MM.1S (cell line): Measurements from ENCODE around the gene NT5M.

Experiments
- DNase-seq: peaks from one replicate; pipeline ENCODE4 v3.0.0-alpha.2; 2015
- H2AFZ ChIP-seq: fragments of 300-600 bp; sonication (generic); 2 replicates; pipeline ENCODE4 v1.6.0; 2016; ENCODE audit warnings: antibody characterized with exemption, low read length
- H3F3A ChIP-seq: fragments of 300-600 bp; sonication (generic); 2 replicates; pipeline ENCODE4 v1.6.1; 2016; ENCODE audit warnings: mild to moderate bottlenecking, antibody characterized with exemption, low read length, moderate library complexity, mixed read lengths; ENCODE audit not compliant: insufficient read depth
- H3K27ac ChIP-seq: fragments of 300-600 bp; sonication (generic); 2 replicates; pipeline ENCODE4 v1.5.1; 2016; ENCODE audit warnings: mild to moderate bottlenecking, low read length
- H3K27me3 ChIP-seq: fragments of 300-600 bp; sonication (generic); replicated peaks from 2 replicates; pipeline ENCODE4 v1.6.0; 2016; ENCODE audit warnings: low read length; ENCODE audit not compliant: insufficient read depth
- H3K36me3 ChIP-seq: fragments of 300-600 bp; sonication (generic); replicated peaks from 2 replicates; pipeline ENCODE4 v1.6.1; 2016; ENCODE audit warnings: mild to moderate bottlenecking, low read length, mixed read lengths; ENCODE audit not compliant: insufficient read depth
- H3K4me1 ChIP-seq: fragments of 300-600 bp; sonication (generic); 2 replicates; pipeline ENCODE4 v1.6.1; 2016; ENCODE audit warnings: low read length, mixed read lengths
- H3K4me2 ChIP-seq: fragments of 300-600 bp; sonication (generic); 2 replicates; pipeline ENCODE4 v1.6.0; 2016; ENCODE audit warnings: low read depth, low read length
- H3K4me3 ChIP-seq: fragments of 300-600 bp; sonication (generic); 2 replicates; pipeline ENCODE4 v1.5.1; 2016; ENCODE audit warnings: low read length, mixed read lengths
- H3K79me2 ChIP-seq: fragments of 300-600 bp; sonication (generic); 2 replicates; pipeline ENCODE4 v1.6.1; 2016; ENCODE audit warnings: mixed run types, low read length, mixed read lengths
- H3K9ac ChIP-seq: fragments of 300-600 bp; sonication (generic); 2 replicates; pipeline ENCODE4 v1.6.1; 2016; ENCODE audit warnings: low read length, mixed read lengths
- H3K9me2 ChIP-seq: fragments of 300-600 bp; sonication (generic); replicated peaks from 2 replicates; pipeline ENCODE4 v1.6.1; 2016; ENCODE audit warnings: mild to moderate bottlenecking, low read length, mixed read lengths; ENCODE audit not compliant: insufficient read depth
- H3K9me3 ChIP-seq: fragments of 300-600 bp; sonication (generic); replicated peaks from 2 replicates; pipeline ENCODE4 v1.6.1; 2016; ENCODE audit warnings: mild to moderate bottlenecking, low read length, mixed read lengths; ENCODE audit not compliant: insufficient read depth
- H4K20me1 ChIP-seq: fragments of 300-600 bp; sonication (generic); 2 replicates; pipeline ENCODE4 v1.6.1; 2016; ENCODE audit warnings: mild to moderate bottlenecking, low read length, moderate library complexity, mixed read lengths; ENCODE audit not compliant: insufficient read depth
- EZH2 ChIP-seq: fragments of 300-600 bp; sonication (generic); optimal IDR thresholded peaks from 2 replicates; pipeline ENCODE3; 2017; ENCODE audit warnings: low read depth, mild to moderate bottlenecking, antibody characterized with exemption, low read length, mixed read lengths
- EZH2phosphoT487 ChIP-seq: fragments of 300-600 bp; sonication (generic); IDR thresholded peaks from 2 replicates; pipeline ENCODE4 v1.6.1; 2018; ENCODE audit warnings: antibody characterized with exemption, low read length
- TF ChIP-seq, protein P1 (sequence below): fragments of 300-600 bp; sonication (generic); IDR thresholded peaks from 2 replicates; pipeline ENCODE4 v1.5.1; 2016; ENCODE audit warnings: antibody characterized with exemption, low read length, mixed read lengths

Gene NT5M

GRCh38 chr17:17384961-17385360 is 81.8 kb downstream of the NT5M start:
- H3K79me2 ChIP-seq: no peaks in the 10 kb centered on the region
- TF ChIP-seq EZH2: no peak
- TF ChIP-seq EZH2phosphoT487: no peak
- TF ChIP-seq, protein P1, sequence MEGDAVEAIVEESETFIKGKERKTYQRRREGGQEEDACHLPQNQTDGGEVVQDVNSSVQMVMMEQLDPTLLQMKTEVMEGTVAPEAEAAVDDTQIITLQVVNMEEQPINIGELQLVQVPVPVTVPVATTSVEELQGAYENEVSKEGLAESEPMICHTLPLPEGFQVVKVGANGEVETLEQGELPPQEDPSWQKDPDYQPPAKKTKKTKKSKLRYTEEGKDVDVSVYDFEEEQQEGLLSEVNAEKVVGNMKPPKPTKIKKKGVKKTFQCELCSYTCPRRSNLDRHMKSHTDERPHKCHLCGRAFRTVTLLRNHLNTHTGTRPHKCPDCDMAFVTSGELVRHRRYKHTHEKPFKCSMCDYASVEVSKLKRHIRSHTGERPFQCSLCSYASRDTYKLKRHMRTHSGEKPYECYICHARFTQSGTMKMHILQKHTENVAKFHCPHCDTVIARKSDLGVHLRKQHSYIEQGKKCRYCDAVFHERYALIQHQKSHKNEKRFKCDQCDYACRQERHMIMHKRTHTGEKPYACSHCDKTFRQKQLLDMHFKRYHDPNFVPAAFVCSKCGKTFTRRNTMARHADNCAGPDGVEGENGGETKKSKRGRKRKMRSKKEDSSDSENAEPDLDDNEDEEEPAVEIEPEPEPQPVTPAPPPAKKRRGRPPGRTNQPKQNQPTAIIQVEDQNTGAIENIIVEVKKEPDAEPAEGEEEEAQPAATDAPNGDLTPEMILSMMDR: no peak
- no peaks in the 10 kb centered on the region for H4K20me1 ChIP-seq
- no peak overlapping the region for H3K9ac ChIP-seq
- DNase-seq: no peak
- no peak overlapping the region for H3K4me2 ChIP-seq
- no peaks in the 10 kb centered on the region for H3K9me3 ChIP-seq
- no peaks in the 10 kb centered on the region for H3K9me2 ChIP-seq
- no peaks in the 10 kb centered on the region for H3F3A ChIP-seq
- peaks cover 36% of the 10 kb centered on the region for H3K27me3 ChIP-seq
- no peak overlapping the region for H3K27ac ChIP-seq
- H3K4me1 ChIP-seq: no peaks in the 10 kb centered on the region
- H3K4me3 ChIP-seq: no peak overlapping the region
- no peaks in the 10 kb centered on the region for H3K36me3 ChIP-seq
- H2AFZ ChIP-seq: no peak overlapping the region

DNA sequence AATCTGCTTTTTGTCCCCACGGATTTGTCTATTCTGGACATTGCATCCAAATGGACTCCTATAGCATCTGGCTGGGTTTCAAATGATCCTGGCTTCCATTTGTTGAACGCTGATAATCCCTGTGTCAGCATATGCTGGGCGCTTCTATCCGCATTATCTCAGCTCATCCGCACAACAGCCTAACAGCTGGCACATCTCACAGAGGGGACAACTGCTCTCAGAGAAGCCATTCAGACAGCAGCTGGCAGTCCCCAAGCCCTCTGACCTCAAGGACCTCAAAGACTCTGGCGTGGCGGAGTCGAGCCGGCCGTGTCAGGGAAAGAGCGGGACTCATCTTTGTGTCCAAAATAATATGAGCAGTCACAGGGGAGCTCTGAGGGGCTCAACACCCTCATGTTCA is 82.3 kb downstream of the NT5M start:
- no peaks in the 10 kb centered on the region for H3K36me3 ChIP-seq
- H3K4me1 ChIP-seq: no peaks in the 10 kb centered on the region
- no peak overlapping the region for H3K4me3 ChIP-seq
- no peak for DNase-seq
- peaks cover 30% of the 10 kb centered on the region for H3K27me3 ChIP-seq
- H4K20me1 ChIP-seq: no peaks in the 10 kb centered on the region
- H3K9me3 ChIP-seq: no peaks in the 10 kb centered on the region
- H3K27ac ChIP-seq: no peak overlapping the region
- no peak overlapping the region for H3K4me2 ChIP-seq
- H3K79me2 ChIP-seq: no peaks in the 10 kb centered on the region
- H3K9ac ChIP-seq: no peak overlapping the region
- no peaks in the 10 kb centered on the region for H3F3A ChIP-seq
- no peaks in the 10 kb centered on the region for H3K9me2 ChIP-seq
- H2AFZ ChIP-seq: no peak overlapping the region
- TF ChIP-seq, protein P1: no peak
- TF ChIP-seq EZH2phosphoT487 (no peak), EZH2 (no peak)

DNA sequence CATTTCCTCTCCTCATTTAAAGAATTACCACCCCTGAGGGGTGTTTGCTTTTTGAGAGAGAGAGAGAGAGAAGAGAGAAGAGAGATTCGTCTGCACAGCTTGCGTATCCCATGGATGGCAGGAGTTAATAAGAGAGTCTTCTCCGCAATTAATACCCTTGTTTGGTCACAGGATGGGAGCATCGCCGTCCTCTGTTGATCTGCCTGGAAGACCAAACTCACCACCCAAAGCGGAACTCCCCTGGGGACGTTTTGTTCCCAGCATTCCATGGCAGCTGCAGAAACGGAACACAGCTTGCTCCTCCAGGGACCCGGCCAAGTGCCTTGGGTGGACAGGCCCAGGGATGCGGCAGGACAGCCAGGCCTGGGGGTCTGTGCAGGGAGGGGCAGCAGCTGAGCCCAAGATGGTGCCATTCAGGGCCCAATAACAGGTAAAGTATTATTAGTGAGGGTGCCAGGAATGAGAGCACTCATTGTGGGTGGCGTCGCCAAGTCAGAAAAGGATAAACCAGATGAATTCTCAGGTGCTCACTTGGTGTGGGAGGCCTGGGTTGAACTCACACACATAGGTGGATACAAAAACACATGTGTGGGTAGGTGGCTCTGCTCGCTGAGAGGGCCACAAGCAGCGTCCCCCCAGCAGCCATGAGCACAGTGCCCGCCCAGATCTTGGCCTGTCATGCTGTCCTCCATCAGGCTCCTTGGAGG is 83.1 kb downstream of the NT5M start:
- H3K27ac ChIP-seq: no peak overlapping the region
- peaks cover 23% of the 10 kb centered on the region for H3K27me3 ChIP-seq
- H2AFZ ChIP-seq: no peak overlapping the region
- no peaks in the 10 kb centered on the region for H3K9me3 ChIP-seq
- no peaks in the 10 kb centered on the region for H4K20me1 ChIP-seq
- H3K36me3 ChIP-seq: no peaks in the 10 kb centered on the region
- H3K79me2 ChIP-seq: no peaks in the 10 kb centered on the region
- no peaks in the 10 kb centered on the region for H3K9me2 ChIP-seq
- no peak overlapping the region for H3K4me3 ChIP-seq
- DNase-seq: no peak
- H3K4me2 ChIP-seq: no peak overlapping the region
- 0 out of 2 replicates have a peak, but pooled peaks cover 4% of the 10 kb centered on the region for H3K4me1 ChIP-seq
- no peaks in the 10 kb centered on the region for H3F3A ChIP-seq
- no peak overlapping the region for H3K9ac ChIP-seq
- TF ChIP-seq EZH2phosphoT487: no peak
- TF ChIP-seq, protein P1: no peak
- TF ChIP-seq EZH2: no peak
